Naive thymus-derived CD4-positive, alpha-beta T cell (primary cell): ENCODE data around the gene DSPP. TPM values are rescaled to one million over a fixed set of nuclear protein-coding genes. Genes with fewer than 3 reads are reported as not detected.

Source experiments
- ATAC-seq: fragments of 150-1000 bp; cut with Tn5 transposase; 2 replicates; pipeline ENCODE4 v1.10.0; 2021; ENCODE audit warnings: mild to moderate bottlenecking, moderate library complexity
- CTCF ChIA-PET: fragments of 350-600 bp; sonication (Branson Sonifier 250); formaldehyde crosslinking; loops from one replicate; lab custom pipeline; 2021; ENCODE audit warnings: antibody characterized with exemption; lab: Charles Lee
- POLR2A ChIA-PET: fragments of 350-600 bp; sonication (Branson Sonifier 250); formaldehyde crosslinking; loops from one replicate; lab custom pipeline; 2021; ENCODE audit warnings: antibody characterized with exemption, inconsistent platforms; lab: Charles Lee
- DNase-seq, 9 donors: peaks; one replicate each; pipeline versions ENCODE4 v3.0.0 to v3.0.0-alpha.2; 2020 to 2022; ENCODE audit warnings: mixed read lengths in 1 of 9
- H3K27ac ChIP-seq: one replicate; pipeline ENCODE4 v1.7.0; 2013; ENCODE audit warnings: mild to moderate bottlenecking, low read depth, low read length, moderate library complexity
- H3K27me3 ChIP-seq, 2 donors: one replicate each; pipeline ENCODE4 v1.7.0; 2013; ENCODE audit warnings: low read length in 2 of 2, mild to moderate bottlenecking in 2 of 2, moderate library complexity in 2 of 2; ENCODE audit not compliant: control insufficient read depth in 2 of 2, insufficient read depth in 2 of 2
- H3K36me3 ChIP-seq, 3 experiments: 1 replicate in 2 of 3; 2 replicates in 1 of 3; pipeline ENCODE4 v1.7.0; 2013; ENCODE audit warnings: low read length in 3 of 3, mild to moderate bottlenecking in 3 of 3, moderate library complexity in 1 of 3; ENCODE audit not compliant: insufficient read depth in 3 of 3, control insufficient read depth in 2 of 3
- H3K4me1 ChIP-seq, 2 donors: one replicate each; pipeline ENCODE4 v1.7.0; 2013; ENCODE audit warnings: low read length in 2 of 2, mild to moderate bottlenecking in 2 of 2, moderate library complexity in 1 of 2; ENCODE audit not compliant: control insufficient read depth in 2 of 2, insufficient read depth in 2 of 2
- H3K4me3 ChIP-seq: 2 replicates; pipeline ENCODE4 v1.7.0; 2013; ENCODE audit warnings: mild to moderate bottlenecking, low read length
- H3K9me3 ChIP-seq, 3 experiments: 1 replicate in 2 of 3; 2 replicates in 1 of 3; pipeline ENCODE4 v1.7.0; 2013; ENCODE audit warnings: low read length in 3 of 3; ENCODE audit not compliant: control insufficient read depth in 2 of 3
- H3K27ac Mint-ChIP-seq, 9 donors: one replicate each; pipeline ENCODE4 v1.8.0; 2020 to 2022; ENCODE audit warnings: mixed read lengths in 9 of 9, mild to moderate bottlenecking in 8 of 9, moderate library complexity in 5 of 9, inconsistent platforms in 2 of 9
- H3K27me3 Mint-ChIP-seq, 5 donors: one replicate each; pipeline ENCODE4 v1.8.0; 2021 to 2022; ENCODE audit warnings: mixed read lengths in 5 of 5, mild to moderate bottlenecking in 1 of 5
- H3K36me3 Mint-ChIP-seq, 5 donors: one replicate each; pipeline ENCODE4 v1.8.0; 2020 to 2022; ENCODE audit warnings: mixed read lengths in 5 of 5, mild to moderate bottlenecking in 3 of 5, inconsistent platforms in 1 of 5
- H3K4me1 Mint-ChIP-seq, 7 donors: one replicate each; pipeline ENCODE4 v1.8.0; 2020 to 2022; ENCODE audit warnings: mixed read lengths in 7 of 7, mild to moderate bottlenecking in 3 of 7, inconsistent platforms in 1 of 7
- H3K4me3 Mint-ChIP-seq, 10 donors: one replicate each; pipeline ENCODE4 v1.8.0; 2020 to 2022; ENCODE audit warnings: mild to moderate bottlenecking in 10 of 10, mixed read lengths in 10 of 10, moderate library complexity in 6 of 10, inconsistent platforms in 2 of 10
- H3K9me3 Mint-ChIP-seq, 11 donors: one replicate each; pipeline ENCODE4 v1.8.0; 2020 to 2022; ENCODE audit warnings: mixed read lengths in 11 of 11, mild to moderate bottlenecking in 4 of 11, inconsistent platforms in 1 of 11, moderate library complexity in 1 of 11
- intact Hi-C, 2 donors: fragments of 100-400 bp; cut with micrococcal nuclease; formaldehyde crosslinking; loops; one replicate each; pipeline ENCODE4 v1.15.1; 2023
- polyA plus RNA-seq, 2 donors: library from polyadenylated mRNA; unstranded; fragments of 300-500 nt; fragmentation: Illumina TruSeq; gene quantifications; one replicate each; pipeline ENCODE4 v1.2.3, GENCODE V29; 2021
- total RNA-seq, 6 experiments: library from RNA in 5 of 6; stranded (reverse) in 5 of 6; gene quantifications; 1 replicate in 5 of 6; 2 replicates in 1 of 6; pipeline ENCODE4 v1.2.3 and lab custom pipeline; 2021 to 2026

The DSPP gene
- total and polyA plus RNA-seq, 7 experiments from 2014 or later, result not detected

DNA sequence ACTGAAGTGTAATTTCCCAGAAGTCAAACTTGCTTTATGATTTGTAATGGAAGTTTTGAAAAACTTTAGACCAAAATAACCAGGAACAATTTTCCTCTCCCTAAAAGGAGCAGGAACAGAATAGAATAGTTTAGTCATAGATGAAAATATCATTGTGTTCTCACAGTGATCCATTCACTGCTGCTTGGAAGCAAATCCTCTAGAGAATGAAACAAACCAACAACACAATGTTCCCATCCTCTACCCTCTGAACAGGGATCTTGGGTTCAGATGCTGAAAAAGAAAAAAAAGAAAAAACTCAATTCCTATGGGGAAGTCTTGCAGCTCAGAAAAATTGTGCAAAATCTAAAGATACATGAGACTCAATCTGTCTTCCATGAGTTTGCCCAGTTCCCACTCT, 12.2 kb downstream of the DSPP start:
- CTCF ChIA-PET, result no interaction called here
- intact Hi-C loops, result no loop called here
- Mint-ChIP-seq H3K4me1 (no peaks in the 10 kb centered on the region), H3K4me3 (no peak overlapping the region), H3K36me3 (no peaks in the 10 kb centered on the region), H3K27me3 (peaks cover 2 to 31% (median 8%) of the 10 kb centered on the region in 5 donors), H3K9me3 (no peaks in the 10 kb centered on the region), H3K27ac (no peak overlapping the region)
- no peaks in the 10 kb centered on the region for H3K27me3 ChIP-seq
- no peaks in the 10 kb centered on the region for H3K36me3 ChIP-seq
- no peaks in the 10 kb centered on the region for H3K4me1 ChIP-seq
- POLR2A ChIA-PET, result no interaction called here
- no peak overlapping the region for H3K27ac ChIP-seq
- H3K4me3 ChIP-seq, result no peak overlapping the region
- DNase-seq (no peak), ATAC-seq (no peak)
- H3K9me3 ChIP-seq, result no peaks in the 10 kb centered on the region

DNA sequence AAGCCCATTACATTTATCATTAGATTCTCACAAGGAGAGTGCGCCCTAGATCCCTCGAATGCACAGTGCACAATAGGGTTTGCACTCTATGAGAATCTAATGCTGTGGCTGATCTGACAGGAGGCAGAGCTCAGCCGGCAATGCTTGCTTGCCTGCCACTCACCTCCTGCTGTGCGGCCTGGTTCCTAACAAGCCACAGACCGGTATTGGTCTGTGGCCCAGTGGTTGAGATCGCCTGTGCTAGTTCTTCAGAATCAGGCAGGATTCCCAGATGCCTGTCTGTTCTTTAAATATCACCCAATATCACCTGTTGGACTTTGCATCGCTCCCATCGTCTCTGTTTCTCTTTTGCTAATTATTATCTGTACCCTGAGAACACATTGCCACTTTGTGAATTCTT, 14.0 kb downstream of the DSPP start:
- intact Hi-C loops, result no loop called here
- no peak for ATAC-seq
- Mint-ChIP-seq H3K9me3 (no peaks in the 10 kb centered on the region), H3K27me3 (peaks cover 2 to 31% (median 8%) of the 10 kb centered on the region in 5 donors), H3K36me3 (no peaks in the 10 kb centered on the region), H3K4me1 (no peaks in the 10 kb centered on the region), H3K4me3 (no peak overlapping the region), H3K27ac (no peak overlapping the region)
- POLR2A ChIA-PET, result no interaction called here
- no peaks in the 10 kb centered on the region for H3K9me3 ChIP-seq
- DNase-seq, result no peak
- no peaks in the 10 kb centered on the region for H3K4me1 ChIP-seq
- CTCF ChIA-PET, result no interaction called here
- H3K27me3 ChIP-seq, result no peaks in the 10 kb centered on the region
- no peak overlapping the region for H3K27ac ChIP-seq
- no peaks in the 10 kb centered on the region for H3K36me3 ChIP-seq
- no peak overlapping the region for H3K4me3 ChIP-seq

GRCh38 chr4:87624698-87625097, 16.4 kb downstream of the DSPP start:
- Mint-ChIP-seq H3K4me1 (no peaks in the 10 kb centered on the region), H3K27me3 (peaks cover 0 to 21% (median 8%) of the 10 kb centered on the region in 5 donors), H3K4me3 (no peak overlapping the region), H3K36me3 (no peaks in the 10 kb centered on the region), H3K27ac (no peak overlapping the region), H3K9me3 (peaks cover 0 to 2% (median 0%) of the 10 kb centered on the region in 11 donors)
- ATAC-seq (no peak), DNase-seq (no peak)
- no peaks in the 10 kb centered on the region for H3K9me3 ChIP-seq
- no peaks in the 10 kb centered on the region for H3K27me3 ChIP-seq
- POLR2A ChIA-PET, result no interaction called here
- no peak overlapping the region for H3K4me3 ChIP-seq
- H3K4me1 ChIP-seq, result no peaks in the 10 kb centered on the region
- CTCF ChIA-PET, result interaction anchor here (0.6 kb wide), 1 partner anchor 309 kb away, joined by 7 read pairs; no protein-coding TSS in a partner anchor
- intact Hi-C loops, result no loop called here
- H3K36me3 ChIP-seq, result no peaks in the 10 kb centered on the region
- H3K27ac ChIP-seq, result no peak overlapping the region

GRCh38 chr4:87631668-87632067, 23.3 kb downstream of the DSPP start:
- no peak overlapping the region for H3K27ac Mint-ChIP-seq
- H3K4me1 Mint-ChIP-seq, result no peaks in the 10 kb centered on the region
- peaks cover 0 to 3% (median 0%) of the 10 kb centered on the region in 5 donors for H3K36me3 Mint-ChIP-seq
- Histone ChIP-seq H3K4me3 (no peak overlapping the region), H3K9me3 (no peaks in the 10 kb centered on the region), H3K36me3 (no peaks in the 10 kb centered on the region), H3K27ac (no peak overlapping the region), H3K4me1 (no peaks in the 10 kb centered on the region), H3K27me3 (no peaks in the 10 kb centered on the region)
- DNase-seq (no peak), ATAC-seq (no peak)
- intact Hi-C loops, result no loop called here
- no peak overlapping the region for H3K4me3 Mint-ChIP-seq
- CTCF ChIA-PET, result no interaction called here
- H3K27me3 Mint-ChIP-seq, result peaks cover 0 to 20% (median 12%) of the 10 kb centered on the region in 5 donors
- peaks cover 0 to 6% (median 0%) of the 10 kb centered on the region in 11 donors for H3K9me3 Mint-ChIP-seq
- POLR2A ChIA-PET, result no interaction called here

- Histone ChIP-seq H3K27me3 (no peaks in the 10 kb centered on the region), H3K4me1 (no peaks in the 10 kb centered on the region), H3K4me3 (no peak overlapping the region), H3K27ac (no peak overlapping the region), H3K36me3 (no peaks in the 10 kb centered on the region), H3K9me3 (no peaks in the 10 kb centered on the region)
- Mint-ChIP-seq H3K4me1 (no peaks in the 10 kb centered on the region), H3K4me3 (no peak overlapping the region), H3K36me3 (peaks cover 0 to 3% (median 0%) of the 10 kb centered on the region in 5 donors), H3K27me3 (peaks cover 0 to 20% (median 12%) of the 10 kb centered on the region in 5 donors), H3K9me3 (peaks cover 0 to 6% (median 1%) of the 10 kb centered on the region in 11 donors), H3K27ac (no peak overlapping the region)
- POLR2A ChIA-PET, result no interaction called here
- intact Hi-C loops, result no loop called here
- CTCF ChIA-PET, result no interaction called here
- DNase-seq (no peak), ATAC-seq (no peak)
Observed at GRCh38 chr4:87632469-87632868, 24.1 kb downstream of the DSPP start.

DNA sequence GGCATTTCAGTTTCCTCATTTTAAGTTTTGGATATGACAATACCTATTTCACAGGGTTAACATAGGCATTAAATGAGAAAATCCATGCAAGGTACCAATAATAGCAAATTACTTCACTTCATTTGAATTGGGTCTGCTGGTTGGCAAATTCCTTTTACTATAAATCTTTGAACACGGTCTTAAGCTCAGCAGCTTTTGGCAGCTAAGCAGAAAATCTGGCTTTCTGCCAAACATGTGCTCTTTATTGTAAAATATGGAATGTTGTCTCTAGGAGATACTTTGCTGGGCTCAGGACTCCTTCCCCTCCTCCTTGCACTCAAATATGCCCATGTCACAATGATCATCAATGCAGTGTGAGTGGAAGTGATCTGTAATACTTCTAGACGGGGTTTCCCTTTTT, 24.9 kb downstream of the DSPP start:
- CTCF ChIA-PET, result no interaction called here
- H3K9me3 Mint-ChIP-seq, result peaks cover 0 to 6% (median 1%) of the 10 kb centered on the region in 11 donors
- Histone ChIP-seq H3K4me3 (no peak overlapping the region), H3K36me3 (no peaks in the 10 kb centered on the region), H3K4me1 (no peaks in the 10 kb centered on the region), H3K9me3 (no peaks in the 10 kb centered on the region), H3K27ac (no peak overlapping the region), H3K27me3 (no peaks in the 10 kb centered on the region)
- no peaks in the 10 kb centered on the region for H3K4me1 Mint-ChIP-seq
- H3K27ac Mint-ChIP-seq, result no peak overlapping the region
- H3K27me3 Mint-ChIP-seq, result peaks cover 0 to 21% (median 12%) of the 10 kb centered on the region in 5 donors
- H3K4me3 Mint-ChIP-seq, result no peak overlapping the region
- POLR2A ChIA-PET, result no interaction called here
- DNase-seq, result no peak
- no peak for ATAC-seq
- intact Hi-C loops, result no loop called here
- H3K36me3 Mint-ChIP-seq, result peaks cover 0 to 3% (median 0%) of the 10 kb centered on the region in 5 donors

GRCh38 chr4:87644286-87644685, 36.0 kb downstream of the DSPP start:
- Mint-ChIP-seq H3K9me3 (peaks cover 0 to 3% (median 0%) of the 10 kb centered on the region in 11 donors), H3K27ac (no peak overlapping the region), H3K4me3 (no peak overlapping the region), H3K4me1 (no peaks in the 10 kb centered on the region), H3K27me3 (no peaks in the 10 kb centered on the region), H3K36me3 (no peaks in the 10 kb centered on the region)
- H3K36me3 ChIP-seq, result no peaks in the 10 kb centered on the region
- no peaks in the 10 kb centered on the region for H3K4me1 ChIP-seq
- CTCF ChIA-PET, result no interaction called here
- H3K27me3 ChIP-seq, result no peaks in the 10 kb centered on the region
- intact Hi-C loops, result no loop called here
- no peak overlapping the region for H3K4me3 ChIP-seq
- no peaks in the 10 kb centered on the region for H3K9me3 ChIP-seq
- POLR2A ChIA-PET, result no interaction called here
- DNase-seq (no peak), ATAC-seq (no peak)
- H3K27ac ChIP-seq, result no peak overlapping the region
